B cell (primary cell): Measurements from ENCODE around the gene GNA12. TPM values are rescaled to one million over a fixed set of nuclear protein-coding genes. Genes with fewer than 3 reads are reported as not detected.

Experiments used
- ATAC-seq: fragments of 200-7000 bp; cut with Tn5 transposase; one replicate; pipeline ENCODE4 v1.10.0; 2021; ENCODE audit warnings: low read depth, mild to moderate bottlenecking, moderate number of reproducible peaks, moderate library complexity
- CTCF ChIA-PET: fragments of 350-600 bp; sonication (Branson Sonifier 250); formaldehyde crosslinking; loops from one replicate; lab custom pipeline; 2021; ENCODE audit warnings: antibody characterized with exemption, inconsistent platforms; lab: Charles Lee
- POLR2A ChIA-PET: fragments of 350-600 bp; sonication (Branson Sonifier 250); formaldehyde crosslinking; loops from one replicate; lab custom pipeline; 2021; ENCODE audit warnings: antibody characterized with exemption; lab: Charles Lee
- DNase-seq: peaks from one replicate; pipeline ENCODE4 v3.0.0; 2013
- H2AFZ ChIP-seq: 2 replicates; pipeline ENCODE4 v1.6.1; 2012; ENCODE audit warnings: mild to moderate bottlenecking, low read depth, low read length; ENCODE audit not compliant: insufficient read depth, poor library complexity, severe bottlenecking
- H3K27ac ChIP-seq, 2 donors: 1 replicate in 1 of 2; 2 replicates in 1 of 2; pipeline ENCODE4 v1.5.1; 2012 to 2013; ENCODE audit warnings: low read length in 2 of 2, mild to moderate bottlenecking in 2 of 2, moderate library complexity in 1 of 2
- H3K27me3 ChIP-seq, 4 experiments: fragments of 200-600 bp in 1 of 4; sonication (generic) in 1 of 4; replicated peaks in 1 of 4; 1 replicate in 2 of 4; 2 replicates in 2 of 4; pipeline versions ENCODE4 v1.6.1 to v1.7.0; 2013 to 2016; ENCODE audit warnings: low read length in 3 of 4, mild to moderate bottlenecking in 2 of 4, mixed read lengths in 1 of 4, moderate library complexity in 1 of 4; ENCODE audit not compliant: insufficient read depth in 4 of 4, control insufficient read depth in 3 of 4; ENCODE audit errors: control extremely low read depth in 1 of 4
- H3K36me3 ChIP-seq, 2 experiments: replicated peaks in 1 of 2; 1 replicate in 1 of 2; 2 replicates in 1 of 2; pipeline versions ENCODE4 v1.6.1 to v1.7.1; 2013; ENCODE audit warnings: low read length in 1 of 2; ENCODE audit not compliant: insufficient read depth in 2 of 2, control insufficient read depth in 1 of 2; ENCODE audit errors: control extremely low read depth in 1 of 2, extremely low read depth in 1 of 2
- H3K4me1 ChIP-seq, 2 donors: fragments of 200-600 bp in 1 of 2; sonication (generic) in 1 of 2; 1 replicate in 1 of 2; 2 replicates in 1 of 2; pipeline versions ENCODE4 v1.5.1 to v1.6.1; 2013 to 2017; ENCODE audit warnings: low read length in 2 of 2; ENCODE audit not compliant: control insufficient read depth in 2 of 2, insufficient read depth in 2 of 2
- H3K4me2 ChIP-seq: replicated peaks from 2 replicates; pipeline ENCODE3; 2012; ENCODE audit warnings: mild to moderate bottlenecking, low read depth, low read length; ENCODE audit not compliant: poor library complexity, severe bottlenecking
- H3K4me3 ChIP-seq, 5 experiments: fragments of 200-600 bp in 1 of 5; sonication (generic) in 1 of 5; 1 replicate in 3 of 5; 2 replicates in 2 of 5; pipeline versions ENCODE4 v1.5.1 to v1.7.0; 2011 to 2016; ENCODE audit warnings: low read length in 4 of 5, mild to moderate bottlenecking in 4 of 5, low read depth in 2 of 5, control low read depth in 1 of 5, moderate library complexity in 1 of 5; ENCODE audit not compliant: insufficient read depth in 1 of 5; ENCODE audit errors: control extremely low read depth in 1 of 5, extremely low read depth in 1 of 5
- H3K79me2 ChIP-seq: fragments of 200-600 bp; sonication (generic); one replicate; pipeline ENCODE4 v1.6.0; 2016; ENCODE audit warnings: low read length; ENCODE audit not compliant: control insufficient read depth, insufficient read depth
- H3K9ac ChIP-seq: fragments of 200-600 bp; sonication (generic); 2 replicates; pipeline ENCODE4 v1.6.1; 2017; ENCODE audit warnings: mild to moderate bottlenecking, low read length, moderate library complexity
- H3K9me3 ChIP-seq, 3 donors: one replicate each; pipeline versions ENCODE4 v1.6.1 to v1.7.1; 2013; ENCODE audit warnings: low read length in 2 of 3; ENCODE audit not compliant: control insufficient read depth in 2 of 3, insufficient read depth in 1 of 3; ENCODE audit errors: control extremely low read depth in 1 of 3
- H4K20me1 ChIP-seq: 2 replicates; pipeline ENCODE4 v1.6.0; 2012; ENCODE audit warnings: mild to moderate bottlenecking, low read length; ENCODE audit not compliant: insufficient read depth, control insufficient read depth, poor library complexity, severe bottlenecking
- H3K27ac Mint-ChIP-seq: one replicate; pipeline ENCODE4 v1.8.0; 2021; ENCODE audit warnings: mixed read lengths
- H3K27me3 Mint-ChIP-seq: one replicate; pipeline ENCODE4 v1.8.0; 2021; ENCODE audit warnings: mixed read lengths
- H3K4me1 Mint-ChIP-seq: one replicate; pipeline ENCODE4 v1.8.0; 2021; ENCODE audit warnings: mixed read lengths
- H3K4me3 Mint-ChIP-seq: one replicate; pipeline ENCODE4 v1.8.0; 2021; ENCODE audit warnings: mixed read lengths
- H3K9me3 Mint-ChIP-seq: one replicate; pipeline ENCODE4 v1.8.0; 2022; ENCODE audit warnings: mixed read lengths; ENCODE audit not compliant: insufficient read depth
- CTCF ChIP-seq: fragments of 200-600 bp; IDR thresholded peaks from one replicate; pipeline ENCODE4 v1.8.0; 2022; ENCODE audit warnings: antibody characterized with exemption, mild to moderate bottlenecking
- EZH2 ChIP-seq: IDR thresholded peaks from 2 replicates; pipeline ENCODE4 v1.6.1; 2012; ENCODE audit warnings: borderline replicate concordance, low read depth, mild to moderate bottlenecking, moderate library complexity, low read length; ENCODE audit not compliant: insufficient read depth, poor library complexity, severe bottlenecking
- WGBS: methylation state at CpG from one replicate; pipeline ENCODE4 v1.1.5; 2013; ENCODE audit warnings: missing lambda C conversion rate; ENCODE audit not compliant: insufficient coverage; 5-methylcytosine and 5-hydroxymethylcytosine counted together
- intact Hi-C: fragments of 100-400 bp; cut with micrococcal nuclease; formaldehyde crosslinking; loops from one replicate; pipeline ENCODE4 v1.10.0; 2022
- polyA plus RNA-seq: library from polyadenylated mRNA; depleted of rRNA; stranded (reverse); fragments of >200 nt; gene quantifications from 2 replicates; pipeline ENCODE4 v1.2.3, GENCODE V29; 2012
- total RNA-seq, 2 donors: library from RNA; stranded (reverse); fragments of 120-200 nt in 1 of 2; gene quantifications; 1 replicate in 1 of 2; 2 replicates in 1 of 2; pipeline versions ENCODE4 v1.2.3 to v1.2.4, GENCODE V29; 2013 to 2022

The GNA12 gene
- total and polyA plus RNA-seq, 2 donors (not counting 1 experiment from before 2014, with no cell fraction given) = 34.6 to 110 TPM

- H2AFZ ChIP-seq = no peak overlapping the region
- H3K9ac ChIP-seq = no peak overlapping the region
- CTCF ChIA-PET = interaction anchor here (1.2 kb wide), 1 partner anchor 7 kb away, joined by 4 read pairs; no protein-coding TSS in a partner anchor
- H3K9me3 ChIP-seq = no peaks in the 10 kb centered on the region
- 96% methylated on average over 22 of the region's 22 CpGs for WGBS
- H3K4me2 ChIP-seq = no peak overlapping the region
- H3K4me1 ChIP-seq = peaks cover 13 to 15% of the 10 kb centered on the region in 2 donors
- ATAC-seq (no peak), DNase-seq (no peak)
- no peaks in the 10 kb centered on the region for H3K9me3 Mint-ChIP-seq
- intact Hi-C loops = no loop called here
- H4K20me1 ChIP-seq = no peaks in the 10 kb centered on the region
- peaks cover 0 to 18% (median 0%) of the 10 kb centered on the region in 4 experiments for H3K27me3 ChIP-seq
- no peaks in the 10 kb centered on the region for H3K79me2 ChIP-seq
- H3K4me1 Mint-ChIP-seq = peaks cover 21% of the 10 kb centered on the region
- POLR2A ChIA-PET = interaction anchor here (0.6 to 0.7 kb wide), 2 partner anchors 20 to 282 kb away, joined by 3 to 5 read pairs; no protein-coding TSS in a partner anchor
- no peaks in the 10 kb centered on the region for H3K27me3 Mint-ChIP-seq
- H3K27ac Mint-ChIP-seq = no peak overlapping the region
- no peak overlapping the region for H3K4me3 ChIP-seq
- no peak overlapping the region for H3K27ac ChIP-seq
- no peaks in the 10 kb centered on the region for H3K36me3 ChIP-seq
- TF ChIP-seq CTCF (no peak), EZH2 (no peak)
- no peak overlapping the region for H3K4me3 Mint-ChIP-seq
Measured at GRCh38 chr7:2702594-2702957, 141.5 kb downstream of the GNA12 start.

GRCh38 chr7:2701832-2702593 is 142.1 kb downstream of the GNA12 start:
- Histone ChIP-seq H3K27me3 (peaks cover 0 to 18% (median 0%) of the 10 kb centered on the region in 4 experiments), H3K79me2 (no peaks in the 10 kb centered on the region), H3K27ac (no peak overlapping the region), H3K4me1 (peaks cover 13 to 15% of the 10 kb centered on the region in 2 donors), H3K36me3 (no peaks in the 10 kb centered on the region), H2AFZ (no peak overlapping the region), H3K4me3 (no peak overlapping the region), H3K9ac (no peak overlapping the region), H3K4me2 (no peak overlapping the region), H3K9me3 (no peaks in the 10 kb centered on the region), H4K20me1 (no peaks in the 10 kb centered on the region)
- TF ChIP-seq EZH2 (no peak), CTCF (no peak)
- Mint-ChIP-seq H3K27ac (peak overlapping the region; percentile 21), H3K4me3 (no peak overlapping the region), H3K27me3 (no peaks in the 10 kb centered on the region), H3K4me1 (peaks cover 21% of the 10 kb centered on the region), H3K9me3 (no peaks in the 10 kb centered on the region)
- no peak for ATAC-seq
- ChIA-PET CTCF (interaction anchor here (1.2 kb wide), 1 partner anchor 8 kb away, joined by 4 read pairs; no protein-coding TSS in a partner anchor), POLR2A (interaction anchor here (0.7 kb wide), 1 partner anchor 281 kb away, joined by 5 read pairs; no protein-coding TSS in a partner anchor)
- no peak for DNase-seq
- intact Hi-C loops = no loop called here
- WGBS = 91% methylated on average over 12 of the region's 12 CpGs
